Measurements from ENCODE around the gene FOXG1.

The FOXG1 gene

DNA sequence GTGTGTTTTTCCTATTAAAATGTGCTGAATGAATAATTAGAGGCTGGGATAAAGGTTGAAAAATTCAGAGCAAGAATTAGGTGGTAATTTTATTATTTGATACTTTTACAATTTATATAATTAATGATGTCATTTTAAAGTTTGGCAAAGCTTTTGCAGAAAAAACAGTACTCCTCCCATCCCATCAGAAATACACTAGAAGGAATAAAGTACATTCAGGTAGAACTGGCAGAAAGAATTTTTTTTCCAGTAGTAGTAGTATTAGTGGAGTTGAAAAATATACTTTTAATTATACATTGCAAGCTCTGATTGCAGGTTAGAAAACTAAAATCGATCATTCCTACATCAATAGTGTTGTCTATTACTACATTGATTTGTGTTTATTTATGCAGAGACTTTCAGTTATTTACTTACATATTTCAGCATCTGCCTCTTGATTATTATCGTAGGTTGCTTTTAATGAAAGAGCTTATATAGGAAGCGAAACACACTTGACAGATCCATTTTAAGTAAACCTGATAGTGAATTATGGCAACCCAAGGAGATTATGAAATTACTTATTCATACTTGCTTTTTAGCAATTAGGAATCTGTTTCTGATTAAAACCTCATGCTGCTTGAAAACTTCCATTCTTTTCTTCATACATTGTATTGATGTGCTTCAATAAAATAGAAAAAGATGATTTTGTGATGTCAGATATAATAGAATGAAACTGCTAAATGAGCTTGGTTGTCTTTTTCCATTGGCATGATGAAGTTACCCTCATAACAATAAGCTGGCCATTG, 10.1 kb downstream of the FOXG1 start:
- no peak for DNase-seq (ENCODE audit: low read depth in 2 of 2)

- DNase-seq (ENCODE audit: low read depth in 2 of 2), result no peak
Measured at GRCh38 chr14:28777471-28778137, 11.0 kb downstream of the FOXG1 start.

GRCh38 chr14:28778138-28779117, 11.8 kb downstream of the FOXG1 start:
- no peak for DNase-seq (ENCODE audit: low read depth in 2 of 2)

DNA sequence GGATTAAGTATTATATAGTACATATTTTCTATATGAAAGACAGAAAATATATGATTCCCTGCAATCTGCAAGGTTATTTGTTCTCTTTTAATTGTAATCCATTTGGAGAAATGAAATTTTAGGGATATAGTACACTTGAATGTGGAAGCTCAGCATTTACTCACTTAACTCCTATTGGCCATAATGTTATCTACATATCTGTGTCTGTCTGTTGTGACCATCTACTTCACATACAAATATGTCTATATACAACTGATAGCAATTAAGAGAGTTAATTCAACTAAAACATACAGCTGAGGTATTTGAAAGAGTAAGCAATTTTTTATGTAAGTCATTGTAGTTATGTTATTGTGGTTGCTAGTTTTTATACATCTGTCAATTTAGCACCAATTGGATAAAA, 12.9 kb downstream of the FOXG1 start:
- no peak for DNase-seq (ENCODE audit: low read depth in 2 of 2)

GRCh38 chr14:28780843-28781820, 14.5 kb downstream of the FOXG1 start:
- no peak for DNase-seq (ENCODE audit: low read depth in 2 of 2)

- no peak for DNase-seq (ENCODE audit: low read depth in 2 of 2)
Measured at GRCh38 chr14:28782301-28782700, 15.7 kb downstream of the FOXG1 start.

DNA sequence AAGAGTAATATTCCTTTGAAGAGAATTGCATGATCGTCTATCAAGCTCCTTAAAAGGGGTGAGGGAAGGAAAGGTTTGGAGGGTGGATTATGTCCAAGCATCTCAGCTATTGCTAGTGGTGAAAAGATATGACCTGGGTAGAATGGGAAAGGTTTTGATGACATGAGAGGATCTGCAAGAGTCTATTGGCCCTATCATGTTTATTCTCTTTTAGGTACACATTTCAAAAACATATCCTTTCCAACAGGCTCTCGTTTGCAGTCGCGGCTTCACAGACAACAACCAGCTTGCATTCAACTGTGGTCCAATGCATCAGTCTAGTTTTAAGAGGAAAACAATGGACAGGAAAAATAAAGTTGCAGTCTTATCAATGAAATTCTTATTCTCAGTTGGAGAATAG, 17.1 kb downstream of the FOXG1 start:
- no peak for DNase-seq (ENCODE audit: low read depth in 2 of 2)

DNA sequence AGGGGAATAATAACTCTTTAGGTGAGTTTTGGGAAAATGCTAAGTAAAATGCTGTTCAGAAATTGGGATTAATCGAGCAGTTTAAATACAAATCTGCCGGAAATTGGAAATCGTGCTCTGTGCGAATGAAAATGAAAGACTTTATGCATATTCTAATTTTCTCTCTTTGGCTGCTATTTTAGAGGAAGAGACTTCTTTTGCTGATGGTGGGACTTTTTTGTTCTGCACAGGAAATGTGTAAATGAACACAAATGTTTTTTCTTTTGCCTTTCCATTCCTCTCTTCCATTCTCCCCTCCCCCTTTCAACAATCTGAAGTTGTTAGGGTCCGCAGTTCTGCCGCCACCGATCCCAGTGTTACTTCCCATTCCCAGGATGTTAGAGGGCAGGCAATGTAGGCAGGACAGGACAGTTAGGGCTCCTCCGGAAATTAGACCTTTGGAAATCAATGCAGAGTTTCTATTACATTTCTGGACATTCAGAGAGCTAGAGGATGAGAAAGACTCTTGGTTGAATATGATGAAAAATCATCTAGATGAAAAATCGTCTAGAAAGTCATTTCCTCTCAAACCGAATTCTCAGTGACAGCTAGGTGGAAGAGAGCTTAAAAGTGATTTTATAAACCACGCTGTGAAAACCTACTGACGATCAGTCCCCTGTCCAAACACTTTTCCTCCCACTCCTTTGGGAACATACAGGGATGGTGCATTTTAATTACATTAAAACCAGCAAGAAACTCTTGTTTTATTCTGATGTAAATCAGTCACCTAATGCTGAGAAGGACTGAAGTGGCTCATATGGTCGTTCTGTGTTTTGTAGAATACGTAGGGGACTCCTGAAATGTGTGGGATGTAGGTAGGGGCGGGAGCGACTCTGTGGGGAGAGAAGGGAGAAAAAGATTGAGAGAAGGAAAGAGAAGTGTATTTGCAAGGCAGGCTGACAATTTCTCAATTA, 17.8 kb downstream of the FOXG1 start:
- no peak for DNase-seq (ENCODE audit: low read depth in 2 of 2)

GRCh38 chr14:28785096-28785952, 18.7 kb downstream of the FOXG1 start:
- DNase-seq (ENCODE audit: low read depth in 2 of 2), result no peak

DNA sequence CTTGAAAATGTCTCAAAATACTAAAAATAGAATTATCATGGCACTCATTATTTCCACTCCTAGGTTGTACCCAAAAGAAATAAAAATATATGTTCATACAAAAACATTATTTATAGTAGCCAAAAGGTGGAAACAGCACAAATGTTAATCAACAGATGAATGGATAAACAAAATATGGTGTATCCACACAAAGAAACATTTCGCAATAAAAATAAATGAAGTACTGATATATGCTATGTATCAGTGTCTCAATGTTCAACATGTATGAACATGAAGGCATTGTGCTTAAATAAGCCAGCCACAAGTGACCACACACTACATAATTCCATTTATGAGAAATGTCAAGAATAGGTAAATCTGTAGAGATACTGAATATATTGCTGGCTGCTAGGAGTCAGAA, 40.9 kb downstream of the FOXG1 start:
- no peak for DNase-seq (ENCODE audit: low read depth in 2 of 2)

- no peak for DNase-seq (ENCODE audit: low read depth in 2 of 2)
Measured at GRCh38 chr14:28813810-28814209, 47.2 kb downstream of the FOXG1 start.
